ENCODE data around the gene TNNT2. TPM values are rescaled to one million over a fixed set of nuclear protein-coding genes. Genes with fewer than 3 reads are reported as not detected.

Gene TNNT2
- total RNA-seq, 1 donor from 2014 or later: 1.9 TPM

GRCh38 chr1:201335901-201336300 is 41.6 kb downstream of the TNNT2 start:
- no peaks in the 10 kb centered on the region for H3K4me1 Mint-ChIP-seq (ENCODE audit: low read depth)
- no peak overlapping the region for H3K4me3 Mint-ChIP-seq (ENCODE audit: low read depth)

GRCh38 chr1:201335174-201335870 is 42.2 kb downstream of the TNNT2 start:
- DNase-seq (ENCODE audit: low spot score, unreplicated experiment): no peak
- peaks cover 22% of the 10 kb centered on the region for H3K27me3 Mint-ChIP-seq
- H3K4me1 Mint-ChIP-seq (ENCODE audit: low read depth): no peaks in the 10 kb centered on the region
- no peaks in the 10 kb centered on the region for H3K36me3 Mint-ChIP-seq (ENCODE audit: insufficient read depth)
- H3K4me3 Mint-ChIP-seq (ENCODE audit: low read depth): no peak overlapping the region
- no peak overlapping the region for H3K27ac Mint-ChIP-seq
- TF ChIP-seq CTCF (IDR thresholded peaks at IDR 0.05; ENCODE audit: unreplicated experiment): no peak
- H3K9me3 Mint-ChIP-seq (ENCODE audit: low read depth): no peaks in the 10 kb centered on the region

More at GRCh38 chr1:201335901-201336300, 41.6 kb downstream of the TNNT2 start:
- no peaks in the 10 kb centered on the region for H3K9me3 Mint-ChIP-seq (ENCODE audit: low read depth)
- no peak for DNase-seq (ENCODE audit: low spot score, unreplicated experiment)
- peaks cover 18% of the 10 kb centered on the region for H3K27me3 Mint-ChIP-seq
- no peak overlapping the region for H3K27ac Mint-ChIP-seq
- no peaks in the 10 kb centered on the region for H3K36me3 Mint-ChIP-seq (ENCODE audit: insufficient read depth)
- no peak for TF ChIP-seq CTCF (IDR thresholded peaks at IDR 0.05; ENCODE audit: unreplicated experiment)

GRCh38 chr1:201334325-201335173 is 42.9 kb downstream of the TNNT2 start:
- H3K36me3 Mint-ChIP-seq (ENCODE audit: insufficient read depth): no peaks in the 10 kb centered on the region
- H3K4me3 Mint-ChIP-seq (ENCODE audit: low read depth): no peak overlapping the region
- peaks cover 30% of the 10 kb centered on the region for H3K27me3 Mint-ChIP-seq
- no peaks in the 10 kb centered on the region for H3K4me1 Mint-ChIP-seq (ENCODE audit: low read depth)
- no peak overlapping the region for H3K27ac Mint-ChIP-seq
- no peaks in the 10 kb centered on the region for H3K9me3 Mint-ChIP-seq (ENCODE audit: low read depth)
- TF ChIP-seq CTCF (IDR thresholded peaks at IDR 0.05; ENCODE audit: unreplicated experiment): no peak
- no peak for DNase-seq (ENCODE audit: low spot score, unreplicated experiment)

- TF ChIP-seq CTCF (IDR thresholded peaks at IDR 0.05; ENCODE audit: unreplicated experiment): no peak
- no peaks in the 10 kb centered on the region for H3K36me3 Mint-ChIP-seq (ENCODE audit: insufficient read depth)
- no peaks in the 10 kb centered on the region for H3K9me3 Mint-ChIP-seq (ENCODE audit: low read depth)
- no peaks in the 10 kb centered on the region for H3K4me1 Mint-ChIP-seq (ENCODE audit: low read depth)
- peaks cover 31% of the 10 kb centered on the region for H3K27me3 Mint-ChIP-seq
- no peak for DNase-seq (ENCODE audit: low spot score, unreplicated experiment)
- H3K27ac Mint-ChIP-seq: no peak overlapping the region
- no peak overlapping the region for H3K4me3 Mint-ChIP-seq (ENCODE audit: low read depth)
These were observed 44.7 kb downstream of the TNNT2 start for GRCh38 chr1:201332616-201333335.

- no peak for DNase-seq (ENCODE audit: low spot score, unreplicated experiment)
- no peaks in the 10 kb centered on the region for H3K4me1 Mint-ChIP-seq (ENCODE audit: low read depth)
- H3K9me3 Mint-ChIP-seq (ENCODE audit: low read depth): no peaks in the 10 kb centered on the region
- no peak for TF ChIP-seq CTCF (IDR thresholded peaks at IDR 0.05; ENCODE audit: unreplicated experiment)
- no peak overlapping the region for H3K27ac Mint-ChIP-seq
- H3K4me3 Mint-ChIP-seq (ENCODE audit: low read depth): no peak overlapping the region
- H3K27me3 Mint-ChIP-seq: peaks cover 31% of the 10 kb centered on the region
- no peaks in the 10 kb centered on the region for H3K36me3 Mint-ChIP-seq (ENCODE audit: insufficient read depth)
These were observed 45.5 kb downstream of the TNNT2 start for GRCh38 chr1:201332021-201332420.

Data from progenitor cell of endocrine pancreas (in vitro differentiated cells).